NCI-H1092 treated with DMSO at 0.1 percent for 48 hours (cell line): ENCODE results near the gene TBC1D5.

Experiments used
- DNase-seq: peaks from one replicate; lab custom pipeline; 2025; lab: John Stamatoyannopoulos, UW

The TBC1D5 gene

DNA sequence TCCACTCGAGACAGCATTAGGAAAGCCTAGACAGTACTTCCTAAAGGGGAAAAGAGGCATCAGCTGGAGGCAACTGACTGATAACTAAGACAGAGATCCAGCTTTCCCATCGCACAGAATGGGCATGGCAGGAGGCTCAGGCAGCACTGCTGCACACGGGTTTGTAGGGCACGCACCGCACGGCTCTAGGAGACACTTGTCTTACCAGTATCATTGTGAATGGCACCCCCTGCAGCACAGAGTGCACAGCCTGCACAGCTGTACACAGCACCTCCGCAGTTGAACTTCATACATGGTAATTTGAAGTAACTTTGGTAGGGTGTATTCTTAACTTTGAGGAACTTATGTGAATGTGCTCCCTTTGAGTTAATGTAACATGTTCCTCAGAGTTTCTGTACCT, 576.1 kb downstream of the TBC1D5 start:
- no peak for DNase-seq

DNA sequence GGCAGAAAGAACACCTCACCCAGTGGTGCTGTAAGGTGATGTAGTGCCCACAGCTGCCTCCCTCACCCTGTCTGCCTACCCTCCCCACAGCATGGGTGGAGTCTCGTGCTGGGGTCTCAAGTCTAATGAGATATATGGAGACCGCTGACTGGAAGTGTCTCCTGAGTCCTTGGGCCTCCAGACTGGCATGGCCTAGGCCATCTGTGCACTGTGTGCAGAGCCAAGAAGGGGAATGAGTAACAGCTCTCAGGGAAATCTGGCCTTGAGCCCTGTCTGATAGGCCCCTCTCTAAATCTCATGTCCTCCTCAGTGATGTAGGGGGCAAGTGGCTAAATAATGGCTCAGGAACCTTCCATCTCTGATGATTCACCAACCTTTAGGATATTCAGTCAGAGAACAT, 580.3 kb downstream of the TBC1D5 start:
- DNase-seq: no peak

DNA sequence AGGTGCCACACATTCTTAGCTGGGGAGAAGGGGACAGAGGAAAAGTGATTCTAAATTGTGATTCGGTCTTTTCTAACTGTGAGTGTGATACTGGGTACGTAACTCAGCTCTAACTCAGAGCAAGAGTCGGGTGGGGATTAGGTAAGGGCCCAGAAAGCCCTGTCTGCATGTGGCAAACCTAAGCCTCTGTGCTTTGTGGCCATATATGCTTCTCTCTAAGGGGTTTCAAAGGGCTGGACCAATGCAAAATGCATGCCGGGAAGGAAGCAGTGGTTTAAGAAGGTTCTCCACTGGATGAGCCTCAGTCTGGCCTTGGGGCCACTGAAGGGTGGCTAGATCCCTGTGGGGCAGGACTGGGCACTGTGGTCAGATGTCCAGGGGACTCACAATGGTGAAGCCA, 581.8 kb downstream of the TBC1D5 start:
- no peak for DNase-seq

DNA sequence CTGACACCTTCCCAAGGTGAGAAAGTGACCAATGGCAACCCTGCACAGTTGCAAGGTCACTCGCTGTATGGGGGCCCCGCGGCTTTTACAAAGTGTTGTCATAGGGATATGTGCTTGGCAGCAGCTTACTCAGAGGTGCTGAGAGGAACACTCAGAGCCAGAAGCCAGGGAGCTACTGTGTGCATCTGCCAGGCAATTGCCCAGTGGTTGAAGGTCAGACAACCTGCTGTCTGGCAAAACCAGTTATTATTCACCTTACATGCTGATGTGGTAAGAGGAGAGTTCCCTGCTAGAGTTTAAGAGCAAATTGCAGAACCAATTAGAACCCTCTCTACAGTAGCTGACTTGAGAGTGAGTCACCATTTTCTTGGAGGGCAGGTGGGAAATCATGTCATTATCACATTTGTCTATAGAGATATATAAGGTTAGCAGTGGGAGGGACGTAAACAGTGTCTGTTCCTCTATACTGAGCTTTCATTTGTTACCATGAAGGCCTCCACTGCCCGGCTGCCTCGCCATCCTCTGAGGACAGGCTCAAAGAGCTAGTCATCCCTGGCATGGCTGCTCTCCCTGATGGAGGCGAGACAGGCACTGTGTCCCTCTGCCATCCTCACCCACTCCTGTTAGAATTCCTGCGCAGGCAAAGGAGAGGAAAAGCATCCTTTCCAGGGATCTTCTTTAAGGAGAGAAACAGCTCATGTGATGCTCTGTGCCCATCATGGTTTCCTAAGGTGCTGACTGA, 583.3 kb downstream of the TBC1D5 start:
- no peak for DNase-seq

DNA sequence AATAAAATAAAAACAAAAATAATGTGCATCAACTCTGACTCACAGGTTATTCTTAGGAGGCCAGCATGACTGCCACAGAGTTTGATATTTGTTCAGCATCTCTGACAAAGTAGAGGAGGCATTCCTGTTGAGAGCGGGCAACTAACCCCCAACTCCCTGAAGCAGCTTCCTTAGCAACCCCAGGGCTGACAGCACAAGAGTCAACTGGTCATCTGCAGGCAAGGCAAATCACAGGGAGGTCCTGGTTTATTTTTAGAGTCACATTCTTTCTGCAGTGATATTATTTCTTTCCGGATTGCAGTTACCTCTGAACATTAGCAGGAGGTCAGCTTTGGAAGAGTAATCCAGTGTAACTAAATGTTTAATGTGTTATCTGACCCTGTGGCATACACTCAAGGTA, 584.7 kb downstream of the TBC1D5 start:
- DNase-seq: no peak

DNA sequence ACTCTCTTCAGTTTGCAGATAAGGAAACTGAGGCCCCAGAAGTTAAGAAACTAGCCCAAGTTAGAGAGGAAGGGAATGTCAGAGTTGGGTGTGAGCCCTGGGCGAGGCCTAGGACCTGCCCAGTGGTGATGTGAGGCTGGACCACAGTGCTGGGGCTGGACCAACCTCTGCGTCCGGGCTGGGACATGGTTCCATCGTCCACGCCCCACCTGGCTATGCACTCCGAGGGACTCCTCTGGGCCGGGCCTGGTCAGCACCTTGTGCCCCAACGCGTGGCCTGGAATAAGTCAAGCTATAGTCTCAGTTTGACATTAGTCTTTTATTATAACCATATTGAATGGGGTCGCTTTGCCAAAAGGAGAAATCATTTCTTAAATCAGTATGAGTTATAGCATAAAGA, 585.6 kb downstream of the TBC1D5 start:
- no peak for DNase-seq

DNA sequence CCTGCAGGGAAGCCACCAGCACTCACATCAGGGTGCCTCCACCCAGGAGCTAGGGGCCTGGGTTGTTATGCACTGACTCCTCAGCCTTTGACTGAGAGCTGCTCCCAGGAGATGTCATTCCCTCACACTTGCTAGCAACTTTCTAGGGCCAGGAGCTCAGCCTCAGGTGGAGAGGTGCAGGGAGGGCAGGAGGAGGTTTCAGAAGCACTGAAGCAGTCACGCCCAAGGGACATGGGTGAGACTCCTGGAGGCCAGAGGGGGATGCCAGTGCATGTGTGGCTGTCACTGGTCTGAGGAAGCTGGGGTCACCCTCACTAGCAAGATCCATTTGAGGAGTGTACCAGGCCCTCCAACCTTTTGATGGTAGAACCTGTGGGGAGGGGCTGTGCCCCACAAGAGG, 586.5 kb downstream of the TBC1D5 start:
- DNase-seq: no peak

DNA sequence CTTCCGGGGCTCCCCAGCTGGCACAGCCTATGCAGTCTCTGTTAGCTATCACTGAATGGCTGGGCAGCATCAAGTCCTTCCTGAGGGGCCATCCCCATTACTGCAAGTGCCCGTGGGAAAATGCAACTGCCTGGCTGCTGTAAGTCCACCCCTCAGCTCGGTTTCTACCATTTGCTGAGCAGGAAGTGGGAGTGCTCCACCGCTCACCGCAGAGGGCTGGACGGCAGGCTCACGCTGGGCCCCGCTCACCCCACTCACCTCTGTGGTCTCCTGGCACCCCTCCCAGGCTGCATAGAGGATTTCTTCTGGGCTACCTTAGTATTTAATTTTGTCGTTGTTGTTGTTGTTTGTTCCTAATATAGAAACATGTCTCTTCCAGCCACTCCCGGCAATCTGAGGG, 587.5 kb downstream of the TBC1D5 start:
- no peak for DNase-seq

DNA sequence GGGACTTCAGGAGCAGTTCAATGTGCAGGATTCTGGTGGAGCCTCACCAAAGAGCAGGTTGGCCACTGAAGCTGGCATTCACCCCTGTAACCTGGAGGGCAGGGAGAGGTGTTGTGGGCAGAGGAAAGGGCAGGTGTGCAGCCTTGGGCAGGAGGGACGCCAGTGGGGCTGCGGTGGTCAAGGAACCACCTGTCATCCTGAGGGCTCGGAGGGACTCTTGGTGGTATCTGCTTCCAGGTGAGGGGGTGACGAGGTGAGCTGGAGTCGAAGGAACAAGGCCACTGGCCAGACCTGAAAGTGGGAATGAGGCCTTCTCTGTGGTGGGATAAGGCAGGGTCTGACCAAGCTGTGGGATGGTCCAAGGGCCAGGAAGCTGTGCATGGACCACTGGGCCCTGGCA, 588.2 kb downstream of the TBC1D5 start:
- DNase-seq: no peak

DNA sequence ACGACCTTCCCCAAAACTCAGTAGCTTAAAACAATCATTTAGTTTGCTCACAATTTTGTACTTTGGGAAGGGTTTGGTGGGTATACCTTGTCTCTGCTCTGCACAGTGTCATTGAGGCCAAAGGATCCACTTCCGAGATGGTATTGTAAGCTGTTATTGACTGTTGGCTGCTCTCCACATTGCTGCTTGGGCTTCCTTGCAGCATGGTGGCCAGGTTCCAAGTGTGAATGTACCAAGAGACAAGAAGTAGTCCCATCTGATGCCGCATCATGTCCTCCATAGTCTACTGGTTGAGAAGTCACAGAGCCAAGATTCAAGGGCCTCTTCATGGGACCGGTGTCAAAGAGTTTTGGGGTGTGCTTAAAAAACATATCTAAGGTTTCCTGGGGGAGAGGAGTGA, 589.2 kb downstream of the TBC1D5 start:
- DNase-seq: no peak

DNA sequence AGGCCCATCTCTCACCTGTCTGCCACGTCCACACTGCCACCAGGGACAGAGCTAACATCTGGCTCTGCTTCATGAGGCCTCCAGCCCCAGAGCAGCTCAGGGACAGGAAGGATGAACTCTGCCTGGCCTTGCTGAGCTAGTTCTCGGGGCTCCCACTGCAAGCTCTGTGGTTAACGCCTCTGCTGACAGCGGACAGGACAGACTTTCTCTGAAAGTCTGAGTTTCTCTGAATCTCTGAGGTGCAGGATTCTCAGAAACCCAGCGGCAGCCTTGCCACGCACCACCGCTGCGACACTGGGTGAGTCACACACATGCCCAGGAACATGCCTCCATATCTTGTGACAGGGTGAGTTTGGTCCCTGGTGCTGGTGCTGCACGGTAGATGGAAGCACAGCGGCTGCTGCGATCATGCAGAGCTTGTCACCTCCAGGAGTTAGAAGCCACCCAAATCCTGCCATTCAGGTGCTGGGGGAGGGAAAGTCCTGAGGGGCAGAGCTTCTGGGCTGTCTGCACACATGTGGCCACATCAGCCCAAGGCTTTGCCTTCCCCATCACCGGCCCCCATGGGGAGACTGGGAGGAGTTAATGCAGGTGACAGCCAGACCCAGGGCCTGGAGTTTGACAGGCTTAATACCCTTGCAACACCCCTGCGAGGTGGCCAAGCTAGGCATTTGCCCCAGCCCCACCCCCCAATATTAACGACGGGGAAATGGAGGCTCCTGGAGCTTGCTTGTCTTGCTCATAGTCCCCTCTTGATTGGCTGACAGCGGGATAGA, 590.6 kb downstream of the TBC1D5 start:
- no peak for DNase-seq

DNA sequence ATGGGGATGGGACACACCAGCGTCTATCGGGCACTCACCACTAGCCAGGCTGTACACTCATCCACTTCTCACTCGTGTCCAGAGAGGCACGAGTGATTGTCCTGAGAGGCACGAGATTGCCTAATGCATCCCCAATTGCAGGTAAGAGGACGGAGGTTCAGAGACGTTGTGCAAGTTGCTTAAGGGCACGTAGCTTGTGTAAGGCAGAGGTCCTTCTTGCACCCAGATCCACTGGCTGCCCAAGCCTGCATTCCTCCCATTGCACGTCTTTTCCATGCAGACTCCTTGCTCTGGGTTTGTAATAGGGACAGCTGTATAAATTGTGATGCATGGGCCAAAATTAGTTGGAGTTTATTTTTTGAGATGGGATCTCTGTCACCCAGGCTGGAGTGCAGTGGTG, 593.4 kb downstream of the TBC1D5 start:
- DNase-seq: no peak

DNA sequence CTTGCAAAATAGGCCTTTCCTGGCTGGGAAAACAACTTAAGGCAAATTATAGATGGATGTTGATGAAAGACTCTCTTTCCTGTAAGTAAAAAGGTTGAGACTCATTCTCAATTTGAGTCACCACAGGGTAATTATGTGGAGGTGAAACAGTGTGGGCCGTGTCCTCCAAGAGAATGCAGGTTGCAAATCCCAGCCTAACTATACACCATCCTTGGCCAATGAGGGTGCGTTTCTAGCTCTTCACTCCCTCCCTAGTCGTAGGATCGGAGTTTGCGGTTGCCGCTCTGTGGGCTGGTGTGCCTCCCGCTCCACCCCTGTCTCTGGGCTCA, 597.8 kb downstream of the TBC1D5 start:
- no peak for DNase-seq

DNA sequence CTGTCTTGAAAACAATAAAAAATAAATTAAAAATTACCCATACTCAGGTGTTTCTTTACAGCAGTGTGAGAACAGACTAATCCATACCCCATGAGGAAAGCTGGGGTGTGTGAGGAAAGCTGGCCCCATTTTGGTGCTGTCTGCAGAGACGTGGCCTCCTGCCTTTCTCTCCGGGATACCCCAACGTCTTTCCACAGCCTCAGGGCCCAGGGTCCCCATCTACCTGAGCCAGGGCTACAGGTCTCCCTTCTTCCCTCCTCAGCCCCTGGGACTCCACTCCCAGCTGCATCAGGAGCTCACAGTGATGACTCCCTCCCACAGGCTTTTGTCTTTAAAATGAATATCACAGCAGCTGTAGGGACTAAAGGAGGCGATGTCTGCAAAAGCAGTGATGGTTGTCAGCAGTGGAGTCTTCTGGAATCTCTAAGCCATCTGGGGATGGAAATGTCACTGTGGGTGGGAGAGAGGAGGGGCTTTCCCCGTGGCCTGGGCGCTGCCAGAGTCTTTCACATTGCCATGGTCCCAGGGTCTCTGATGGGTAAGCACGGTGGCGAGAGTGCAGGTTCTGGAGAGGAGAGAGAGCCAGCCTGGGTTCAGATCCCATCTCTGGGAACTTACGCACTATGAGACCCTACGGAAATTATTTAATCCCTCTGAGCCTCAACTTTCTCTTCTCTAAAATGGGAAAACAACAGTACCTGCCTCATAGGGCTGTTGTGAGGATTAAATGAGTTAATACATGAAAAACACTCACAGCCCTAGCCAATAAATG, 598.4 kb downstream of the TBC1D5 start:
- DNase-seq: no peak

DNA sequence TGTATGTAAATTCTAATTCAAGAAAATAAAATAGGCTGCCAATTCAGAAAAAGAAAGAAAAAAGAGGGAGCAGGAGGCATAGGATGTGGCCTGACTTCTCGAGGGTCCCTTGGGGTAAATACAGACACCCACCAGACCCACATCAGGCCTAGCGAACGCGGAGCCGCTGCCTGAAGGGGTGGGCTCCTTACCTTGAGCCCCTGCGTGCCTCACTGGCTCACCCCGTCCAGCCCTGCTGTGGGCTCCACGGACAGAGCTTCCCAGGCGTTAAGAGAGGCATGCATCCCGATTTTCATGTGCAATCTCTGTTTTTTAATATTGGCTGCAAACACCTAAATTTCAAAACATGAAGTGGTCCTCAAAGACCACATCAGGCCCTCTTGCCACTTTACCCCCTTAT, 599.9 kb downstream of the TBC1D5 start:
- DNase-seq: no peak

DNA sequence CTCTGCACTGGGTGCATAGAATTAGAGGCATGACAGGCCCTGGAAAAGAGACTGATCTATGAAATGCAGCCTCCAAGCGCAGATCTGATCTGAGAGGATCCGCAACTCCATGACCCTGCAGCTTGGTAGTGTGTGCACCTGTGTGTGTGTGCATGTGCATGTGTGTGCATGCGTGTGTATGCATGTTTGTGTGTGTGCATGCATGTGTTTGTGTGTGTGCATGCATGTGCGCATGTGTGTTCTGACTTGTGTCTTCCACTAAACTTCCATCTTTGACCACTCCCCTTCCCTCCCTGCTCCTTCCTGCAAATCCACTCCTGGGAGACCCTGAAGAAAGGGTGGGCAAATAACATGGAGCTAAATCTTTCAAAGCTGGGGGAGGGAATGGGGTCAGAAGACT, 600.7 kb downstream of the TBC1D5 start:
- no peak for DNase-seq

DNA sequence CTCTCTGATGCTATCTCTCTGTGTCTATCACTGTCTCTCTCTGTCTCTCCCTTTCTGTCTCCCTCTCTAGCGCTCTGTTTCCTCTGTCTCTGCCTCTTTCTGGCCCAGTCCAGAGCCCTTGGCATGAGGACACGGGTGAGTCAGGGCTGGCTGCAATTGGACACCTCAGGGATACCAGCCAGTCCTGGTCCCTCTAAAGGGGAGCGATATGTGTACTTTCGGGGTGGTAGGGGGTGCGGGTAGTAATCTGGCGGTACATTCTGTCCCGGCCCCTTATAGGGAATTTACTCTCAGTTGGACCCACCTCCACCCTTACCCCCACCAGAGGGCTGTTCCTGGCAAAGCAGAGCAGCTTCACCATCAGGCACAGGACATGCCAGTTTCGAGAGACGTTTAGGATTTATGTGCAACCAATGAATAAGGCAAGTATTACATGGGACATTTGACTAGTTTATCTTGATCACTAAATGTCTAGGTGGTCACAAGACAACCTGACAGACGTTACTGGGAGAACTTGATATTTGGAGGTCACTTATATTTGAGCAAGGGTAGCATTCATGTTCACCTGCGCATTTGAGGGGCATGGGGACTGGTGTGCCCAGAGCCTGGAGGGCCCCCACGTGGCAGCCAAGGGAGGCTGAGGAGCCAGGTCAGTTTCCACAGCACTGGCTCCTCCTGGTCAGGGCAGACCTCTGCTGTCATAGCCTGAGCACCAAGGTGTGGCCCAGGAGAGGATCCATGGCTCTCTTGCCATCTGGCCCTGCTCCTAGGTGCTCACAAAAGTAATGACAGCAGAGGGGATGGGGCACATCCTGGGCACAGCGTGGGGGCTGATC, 601.5 kb downstream of the TBC1D5 start:
- no peak for DNase-seq

DNA sequence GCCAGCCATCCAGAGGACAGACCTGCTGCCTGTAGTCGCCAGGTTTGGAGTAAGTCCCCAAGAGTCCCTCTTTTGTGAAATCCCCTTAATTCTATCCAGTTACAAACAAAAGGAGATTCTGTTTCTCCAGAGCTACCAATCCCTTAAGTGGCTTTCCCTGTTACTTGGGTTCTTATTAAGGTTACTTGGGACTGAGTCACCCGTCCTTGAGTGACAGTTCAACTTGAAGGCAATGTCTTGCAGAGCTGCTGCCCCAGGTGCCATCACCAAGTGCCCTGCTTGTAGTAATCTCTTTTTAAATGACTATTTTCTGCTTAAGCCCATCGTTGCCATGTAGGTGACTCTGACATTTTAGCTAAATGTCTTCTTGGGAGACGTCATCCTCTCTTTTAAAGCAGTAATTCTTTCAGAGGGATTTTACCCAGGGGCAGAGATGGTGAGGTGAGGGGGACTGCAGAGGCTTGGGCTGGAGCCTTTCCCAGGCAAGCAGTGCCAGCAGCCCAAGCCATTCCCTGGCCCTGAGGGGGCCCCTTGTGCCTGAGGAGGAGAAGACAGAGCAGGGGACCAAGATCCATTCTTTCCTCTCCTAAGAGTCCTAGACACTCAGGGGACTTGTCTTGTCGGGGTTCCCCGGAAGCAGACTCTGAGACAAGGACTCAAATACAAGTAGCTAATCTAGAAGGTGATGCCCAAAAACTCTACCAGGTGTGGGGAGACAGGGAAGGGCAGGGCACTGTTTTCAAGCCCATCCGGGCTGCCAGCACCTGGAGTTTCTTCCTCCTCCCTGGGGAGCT, 604.0 kb downstream of the TBC1D5 start:
- DNase-seq: no peak

DNA sequence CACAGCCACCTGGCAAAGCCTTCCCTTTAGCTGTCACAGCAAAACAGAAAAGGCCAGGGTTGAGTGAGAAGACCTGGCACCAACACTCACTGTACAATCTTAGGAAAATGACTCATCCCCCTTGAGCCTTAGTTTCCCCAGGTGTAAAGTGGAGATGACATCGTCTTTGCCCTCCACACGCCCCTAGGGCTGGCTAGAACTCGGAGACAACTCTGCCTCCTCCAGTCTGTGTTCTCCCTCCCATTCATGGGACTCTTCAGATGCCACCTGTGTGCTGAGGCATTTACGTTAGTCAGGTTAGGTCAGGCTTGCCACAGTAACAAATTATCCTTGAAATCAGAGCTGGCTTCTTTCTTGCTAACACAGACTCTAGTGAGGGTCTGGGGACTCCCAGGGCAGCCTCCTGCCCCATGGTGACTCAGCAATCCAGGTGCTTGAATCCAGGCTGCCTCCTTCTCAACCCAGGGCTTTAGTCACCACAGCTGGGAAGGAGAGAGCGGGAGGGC, 605.1 kb downstream of the TBC1D5 start:
- DNase-seq: no peak

DNA sequence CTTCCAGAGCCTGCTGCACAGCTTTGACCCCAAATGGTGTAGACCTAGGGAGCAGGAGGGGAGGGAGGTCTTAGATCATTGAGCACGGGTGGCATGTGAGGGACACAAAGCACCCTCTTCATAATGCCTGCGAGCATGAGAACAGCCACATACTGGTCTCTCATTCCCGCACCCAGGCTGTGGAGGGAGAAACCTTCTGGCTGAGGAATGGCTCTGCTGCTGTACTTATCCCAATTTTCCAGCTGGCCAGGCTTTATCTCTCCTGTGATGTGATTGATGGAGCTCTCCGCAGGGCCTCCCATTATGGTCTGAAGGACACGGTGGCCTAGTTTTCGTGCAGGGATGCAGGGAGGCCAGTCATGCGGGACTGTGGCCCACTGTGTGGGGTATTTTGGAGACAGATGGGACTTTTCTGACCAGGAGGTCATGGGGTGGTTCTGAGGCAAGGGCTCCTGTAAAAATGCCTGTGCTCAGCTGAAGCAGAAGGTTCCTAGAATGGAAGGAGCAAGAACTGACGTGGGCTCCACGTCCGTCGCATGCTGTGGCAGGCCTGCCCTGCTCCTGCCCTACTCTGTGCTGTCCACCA, 606.2 kb downstream of the TBC1D5 start:
- no peak for DNase-seq

DNA sequence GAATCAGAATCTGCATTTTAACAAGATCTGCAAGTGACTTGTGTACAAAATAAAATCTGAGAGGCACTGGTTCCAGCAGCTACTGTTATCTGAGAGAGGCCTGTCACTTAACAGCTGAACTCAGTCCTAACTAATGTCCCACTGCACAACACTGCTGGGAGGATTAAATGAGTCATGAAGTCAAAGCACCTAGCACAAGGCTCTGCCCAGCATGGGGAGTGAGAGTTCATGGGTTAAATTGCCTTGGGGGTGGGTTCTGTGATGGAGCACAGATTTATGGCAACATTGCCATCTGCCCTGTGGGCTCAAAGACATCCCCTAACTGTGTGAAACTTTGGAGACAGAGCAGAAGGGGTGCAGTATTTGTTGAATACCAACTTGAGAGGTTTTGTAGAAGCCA, 606.7 kb downstream of the TBC1D5 start:
- no peak for DNase-seq
